Stimulated activated CD8-positive, alpha-beta memory T cell treated with anti-CD3 and anti-CD28 coated beads, Interleukin-15, amount 100 ng/mL, for 48 hours (primary cell): ENCODE results near the gene STK24.

Source experiments
- DNase-seq, 2 donors: peaks; one replicate each; pipeline ENCODE4 v3.0.0-alpha.2; 2020; ENCODE audit warnings: low read depth in 2 of 2

Gene STK24

GRCh38 chr13:98533912-98534311 lies 43.0 kb downstream of the STK24 start:
- no peak for DNase-seq

GRCh38 chr13:98532254-98532653 lies 44.7 kb downstream of the STK24 start:
- DNase-seq = no peak

GRCh38 chr13:98530217-98530616 lies 46.7 kb downstream of the STK24 start:
- DNase-seq = no peak

GRCh38 chr13:98529171-98529570 lies 47.7 kb downstream of the STK24 start:
- no peak for DNase-seq

- no peak for DNase-seq
These were observed 48.2 kb downstream of the STK24 start for GRCh38 chr13:98528663-98529064.

GRCh38 chr13:98527526-98527925 lies 49.4 kb downstream of the STK24 start:
- DNase-seq = no peak

GRCh38 chr13:98526182-98526512 lies 50.8 kb downstream of the STK24 start:
- DNase-seq = no peak

- no peak for DNase-seq
These were observed 51.3 kb downstream of the STK24 start for GRCh38 chr13:98525456-98526181.

GRCh38 chr13:98524793-98525192 lies 52.1 kb downstream of the STK24 start:
- DNase-seq = no peak

GRCh38 chr13:98524391-98524790 lies 52.5 kb downstream of the STK24 start:
- no peak for DNase-seq

GRCh38 chr13:98523455-98524102 lies 53.3 kb downstream of the STK24 start:
- DNase-seq = no peak

- no peak for DNase-seq
These were observed 54.5 kb downstream of the STK24 start for GRCh38 chr13:98522371-98522770.

GRCh38 chr13:98521461-98522247 lies 55.3 kb downstream of the STK24 start:
- no peak for DNase-seq

- DNase-seq = no peak
These were observed 56.0 kb downstream of the STK24 start for GRCh38 chr13:98520674-98521449.

- no peak for DNase-seq
These were observed 56.9 kb downstream of the STK24 start for GRCh38 chr13:98519976-98520375.

GRCh38 chr13:98517576-98518310 lies 59.2 kb downstream of the STK24 start:
- no peak for DNase-seq

GRCh38 chr13:98515818-98516465 lies 61.0 kb downstream of the STK24 start:
- DNase-seq = no peak

GRCh38 chr13:98514288-98514687 lies 62.6 kb downstream of the STK24 start:
- no peak for DNase-seq

GRCh38 chr13:98513837-98514236 lies 63.1 kb downstream of the STK24 start:
- DNase-seq = no peak

- DNase-seq = no peak
These were observed 63.9 kb downstream of the STK24 start for GRCh38 chr13:98512774-98513665.
